ENCODE results near the gene SHROOM3. TPM values are rescaled to one million over a fixed set of nuclear protein-coding genes. Genes with fewer than 3 reads are reported as not detected.

SHROOM3 gene
- polyA plus RNA-seq, 1 donor: 28.6 TPM

GRCh38 chr4:76655566-76656479 lies 220.8 kb downstream of the SHROOM3 start:
- DNase-seq: no peak

- no peak for DNase-seq
Observed at GRCh38 chr4:76657443-76657842, 222.4 kb downstream of the SHROOM3 start.

- DNase-seq: no peak
Observed at GRCh38 chr4:76658231-76659102, 223.4 kb downstream of the SHROOM3 start.

DNA sequence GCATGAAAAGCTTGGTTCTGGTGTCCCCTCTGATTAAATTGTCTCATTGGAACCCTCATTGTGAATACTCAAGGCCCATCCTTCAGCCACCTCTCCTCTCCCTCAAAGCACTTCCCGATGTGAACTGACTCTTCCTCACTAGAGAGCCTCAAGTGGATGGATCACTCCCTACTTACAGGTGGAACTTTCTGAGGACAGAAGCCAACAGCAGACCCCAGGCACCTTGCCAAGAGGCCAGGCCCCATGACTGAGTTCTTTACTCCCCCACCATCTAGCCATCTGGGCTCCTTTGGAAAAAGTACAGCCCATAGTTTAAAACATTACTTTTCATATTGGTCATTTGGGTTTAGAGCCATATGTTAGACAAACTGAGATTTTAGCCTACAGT lies 224.1 kb downstream of the SHROOM3 start:
- no peak for DNase-seq

GRCh38 chr4:76663824-76664223 lies 228.8 kb downstream of the SHROOM3 start:
- DNase-seq: no peak

- no peak for DNase-seq
Observed at GRCh38 chr4:76665153-76665552, 230.1 kb downstream of the SHROOM3 start.

DNA sequence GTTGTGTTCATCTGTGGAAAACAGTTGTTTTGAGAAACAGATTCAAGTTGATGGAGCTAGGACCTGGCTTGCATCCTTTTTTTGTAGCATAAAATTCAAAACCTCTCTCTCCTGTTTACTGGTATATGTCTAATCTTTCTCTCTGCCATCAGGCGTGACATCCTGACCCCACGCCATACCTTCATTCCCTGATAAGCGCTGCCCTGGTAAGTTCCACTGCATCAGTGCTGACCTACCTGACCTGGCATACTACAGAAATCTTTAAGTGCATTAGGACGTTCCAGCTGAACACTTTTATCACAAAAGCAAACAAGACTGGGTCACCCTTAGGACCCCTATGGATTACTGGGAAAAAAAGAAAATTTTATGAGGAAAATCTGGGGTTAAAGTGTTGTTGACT lies 230.7 kb downstream of the SHROOM3 start:
- no peak for DNase-seq

- no peak for DNase-seq
Observed at GRCh38 chr4:76666944-76667532, 232.0 kb downstream of the SHROOM3 start.

DNA sequence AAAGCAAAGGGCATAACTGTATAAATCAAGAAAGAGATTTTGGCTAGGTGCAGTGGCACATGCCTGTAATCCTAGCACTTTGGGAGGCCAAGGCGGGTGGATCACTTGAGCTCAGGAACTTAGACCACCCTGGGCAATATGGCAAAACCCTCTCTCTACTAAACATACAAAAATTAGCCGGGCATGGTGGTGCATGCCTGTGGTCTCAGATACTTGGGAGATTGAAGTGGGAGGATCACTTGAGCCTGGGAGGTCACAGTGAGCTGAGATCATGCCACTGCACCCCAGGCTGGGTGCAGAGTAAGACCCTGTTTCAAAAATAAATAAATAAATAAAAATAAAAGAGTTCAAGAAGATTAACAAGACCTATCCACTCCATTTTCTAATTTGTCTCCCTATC lies 235.6 kb downstream of the SHROOM3 start:
- no peak for DNase-seq

GRCh38 chr4:76673362-76673761 lies 238.3 kb downstream of the SHROOM3 start:
- DNase-seq: no peak

DNA sequence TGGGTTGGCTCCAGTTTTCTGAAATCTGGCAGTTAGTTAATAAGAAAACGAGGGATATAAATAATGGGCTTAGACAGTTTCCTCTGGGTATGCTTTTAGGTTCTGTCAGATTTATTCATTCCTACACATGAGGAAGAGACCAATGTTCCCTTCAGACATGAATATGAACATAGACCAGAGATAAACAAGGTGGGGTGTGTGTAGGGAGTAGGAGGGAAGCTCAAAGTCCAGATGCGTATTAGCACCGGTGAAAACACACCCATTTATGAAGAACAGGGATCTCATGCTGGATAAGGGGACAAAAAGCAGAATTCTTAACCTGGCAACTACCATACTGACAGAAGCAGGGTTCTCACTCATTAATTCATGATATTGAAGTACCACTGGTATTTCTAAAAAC lies 240.0 kb downstream of the SHROOM3 start:
- DNase-seq: no peak

DNA sequence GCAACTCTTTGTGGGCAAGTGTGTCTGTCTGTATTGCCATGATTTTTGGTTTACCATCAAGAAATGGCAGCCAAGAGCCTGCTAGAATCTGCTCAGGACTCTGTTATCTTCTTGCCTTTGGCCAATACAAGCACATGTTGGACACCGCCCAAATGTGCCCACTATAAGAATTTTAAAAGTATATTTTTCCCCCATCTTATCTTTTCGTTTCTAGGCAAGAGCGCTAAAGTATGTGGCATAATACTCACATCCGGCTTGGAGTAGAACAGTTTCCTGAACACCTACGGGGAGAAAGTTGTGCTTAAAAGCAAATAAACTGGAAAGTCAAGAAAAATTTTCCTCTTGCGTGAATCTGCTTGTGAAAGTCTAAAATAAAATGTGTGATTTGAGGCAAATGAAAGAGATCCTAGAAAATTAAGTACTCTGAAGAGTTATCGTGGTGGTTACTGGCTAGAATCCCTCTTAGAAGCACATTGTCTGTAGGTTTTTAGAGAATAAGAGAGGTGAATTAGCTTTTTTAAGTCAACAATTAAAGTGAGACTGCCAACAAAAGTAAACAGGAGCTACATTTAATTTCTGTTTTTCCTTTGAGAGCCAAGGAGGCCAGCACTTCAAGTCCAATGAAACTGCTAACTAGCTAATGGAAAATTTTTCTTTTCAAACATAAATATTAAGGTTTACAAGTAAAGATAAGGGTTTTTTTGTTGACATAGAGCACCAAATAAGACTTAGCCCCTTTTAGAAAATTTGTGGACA lies 242.7 kb downstream of the SHROOM3 start:
- DNase-seq: no peak

- no peak for DNase-seq
Observed at GRCh38 chr4:76679691-76680090, 244.7 kb downstream of the SHROOM3 start.

- DNase-seq: no peak
Observed at GRCh38 chr4:76680952-76681351, 245.9 kb downstream of the SHROOM3 start.

DNA sequence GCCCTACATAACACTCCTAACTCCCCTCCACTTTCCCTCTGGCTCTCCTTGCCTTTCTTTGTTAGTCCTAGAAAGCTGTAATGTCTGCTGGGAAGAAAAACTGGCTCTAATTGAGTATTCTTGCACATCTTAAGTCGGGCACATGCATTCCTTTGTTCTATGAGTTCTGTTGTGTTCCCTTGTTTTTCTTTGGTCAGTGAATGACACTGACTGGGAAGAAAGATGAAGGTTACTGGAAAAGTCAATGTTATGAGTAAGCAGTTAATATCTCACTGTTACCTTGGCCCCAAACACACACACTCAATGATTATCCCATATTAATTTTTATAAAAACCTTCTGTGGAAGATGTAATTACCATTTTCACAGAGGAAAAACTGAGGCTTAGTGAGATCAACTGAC lies 247.0 kb downstream of the SHROOM3 start:
- no peak for DNase-seq

DNA sequence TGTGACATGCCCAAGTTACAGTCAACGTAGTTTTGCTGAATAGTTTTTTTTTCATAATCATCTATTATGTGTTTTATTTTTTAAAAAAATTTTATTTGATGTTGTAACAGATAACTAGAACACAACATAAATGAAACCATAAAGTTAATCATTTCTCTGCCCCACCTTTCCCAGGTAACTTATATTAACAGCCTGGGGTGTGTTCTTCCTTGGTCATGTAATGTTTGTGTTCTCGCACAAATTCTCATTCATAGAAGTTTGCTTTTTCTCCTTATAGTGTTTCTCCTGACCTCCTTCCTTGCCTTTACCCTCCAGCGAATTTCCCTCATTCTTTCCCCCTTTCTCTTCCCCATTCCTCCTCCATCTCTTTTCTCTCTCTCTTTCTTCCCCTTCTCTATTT lies 248.1 kb downstream of the SHROOM3 start:
- DNase-seq: no peak

DNA sequence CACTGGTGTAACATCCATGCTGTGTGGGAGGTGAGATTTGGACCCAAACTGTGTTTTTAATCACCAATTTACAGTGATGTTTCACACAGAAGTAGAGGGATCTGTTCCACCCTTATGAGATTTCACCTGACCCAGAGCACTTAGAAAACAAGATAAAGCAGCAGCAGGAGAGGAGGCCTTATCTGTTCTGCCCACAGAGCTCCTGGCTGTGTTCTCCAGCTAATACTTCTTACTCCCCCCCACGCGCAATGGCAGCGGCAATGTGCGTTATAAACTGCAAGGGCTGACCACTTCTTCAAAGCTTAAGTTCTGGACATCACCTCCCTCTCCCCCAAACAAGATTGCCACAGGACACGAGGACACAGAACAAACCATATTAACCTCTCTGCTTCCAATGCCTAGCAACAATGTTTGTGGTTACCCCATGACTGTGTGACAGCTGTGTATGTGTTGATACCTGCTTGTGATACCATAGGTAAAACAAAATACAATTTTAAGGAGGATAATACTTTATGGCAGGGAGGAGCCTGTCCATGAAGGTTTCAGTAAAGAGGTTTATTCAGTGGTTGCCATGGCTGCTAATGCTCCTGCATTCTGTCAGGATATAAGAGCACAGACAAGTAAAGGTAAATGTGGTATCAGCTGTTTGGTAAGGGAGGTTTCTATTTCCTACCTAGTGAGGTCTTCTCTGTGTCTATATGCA lies 252.9 kb downstream of the SHROOM3 start:
- DNase-seq: no peak

GRCh38 chr4:76688619-76689144 lies 253.7 kb downstream of the SHROOM3 start:
- DNase-seq: peak; percentile 69

GRCh38 chr4:76689145-76689817 lies 254.3 kb downstream of the SHROOM3 start:
- no peak for DNase-seq
